Measurements from ENCODE around the gene ZNF629.

DNA sequence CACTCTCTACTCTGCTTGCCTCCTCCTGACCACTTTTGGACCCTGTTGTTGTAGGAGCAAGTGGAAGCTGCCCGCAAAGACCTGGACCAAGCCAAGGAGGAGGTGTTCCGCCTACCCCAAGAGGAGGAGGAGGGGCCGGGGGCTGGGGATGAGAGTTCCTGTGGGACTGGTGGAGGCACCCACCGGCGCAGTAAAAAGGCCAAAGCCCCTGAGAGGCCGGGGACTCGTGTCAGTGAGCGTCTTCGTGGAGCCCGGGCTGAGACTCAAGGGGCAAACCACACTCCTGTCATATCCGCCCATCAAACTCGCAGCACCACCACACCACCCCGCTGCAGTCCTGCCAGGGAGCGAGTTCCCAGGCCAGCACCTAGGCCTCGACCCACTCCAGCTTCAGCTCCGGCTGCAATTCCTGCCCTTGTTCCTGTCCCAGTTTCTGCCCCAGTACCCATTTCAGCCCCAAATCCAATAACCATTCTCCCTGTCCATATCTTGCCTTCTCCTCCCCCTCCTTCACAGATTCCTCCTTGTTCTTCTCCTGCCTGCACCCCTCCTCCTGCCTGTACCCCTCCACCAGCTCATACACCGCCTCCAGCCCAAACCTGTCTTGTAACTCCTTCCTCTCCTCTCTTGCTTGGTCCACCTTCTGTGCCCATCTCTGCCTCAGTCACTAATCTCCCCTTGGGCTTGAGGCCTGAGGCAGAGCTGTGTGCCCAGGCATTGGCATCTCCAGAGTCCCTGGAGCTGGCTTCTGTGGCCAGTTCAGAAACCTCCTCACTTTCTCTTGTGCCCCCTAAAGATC, 49.8 kb downstream of the ZNF629 start:
- no peak for TF ChIP-seq ZFX (IDR thresholded peaks at IDR 0.05)
- TF ChIP-seq, protein P1, sequence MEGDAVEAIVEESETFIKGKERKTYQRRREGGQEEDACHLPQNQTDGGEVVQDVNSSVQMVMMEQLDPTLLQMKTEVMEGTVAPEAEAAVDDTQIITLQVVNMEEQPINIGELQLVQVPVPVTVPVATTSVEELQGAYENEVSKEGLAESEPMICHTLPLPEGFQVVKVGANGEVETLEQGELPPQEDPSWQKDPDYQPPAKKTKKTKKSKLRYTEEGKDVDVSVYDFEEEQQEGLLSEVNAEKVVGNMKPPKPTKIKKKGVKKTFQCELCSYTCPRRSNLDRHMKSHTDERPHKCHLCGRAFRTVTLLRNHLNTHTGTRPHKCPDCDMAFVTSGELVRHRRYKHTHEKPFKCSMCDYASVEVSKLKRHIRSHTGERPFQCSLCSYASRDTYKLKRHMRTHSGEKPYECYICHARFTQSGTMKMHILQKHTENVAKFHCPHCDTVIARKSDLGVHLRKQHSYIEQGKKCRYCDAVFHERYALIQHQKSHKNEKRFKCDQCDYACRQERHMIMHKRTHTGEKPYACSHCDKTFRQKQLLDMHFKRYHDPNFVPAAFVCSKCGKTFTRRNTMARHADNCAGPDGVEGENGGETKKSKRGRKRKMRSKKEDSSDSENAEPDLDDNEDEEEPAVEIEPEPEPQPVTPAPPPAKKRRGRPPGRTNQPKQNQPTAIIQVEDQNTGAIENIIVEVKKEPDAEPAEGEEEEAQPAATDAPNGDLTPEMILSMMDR (conservative IDR thresholded peaks at IDR 0.05) = no peak

All from C4-2B (cell line).